Upper lobe of left lung (tissue), 6 donors: ENCODE measurements around the gene TUBAL3. TPM values are rescaled to one million over a fixed set of nuclear protein-coding genes. Genes with fewer than 3 reads are reported as not detected.

Experiments
- ATAC-seq, 2 donors: fragments of 200-7000 bp; cut with Tn5 transposase; one replicate each; pipeline ENCODE4 v1.9.1; 2022; ENCODE audit warnings: mild to moderate bottlenecking in 2 of 2, moderate library complexity in 2 of 2; ENCODE audit not compliant: low FRiP score in 2 of 2
- DNase-seq, 2 donors: peaks; one replicate each; pipeline ENCODE4 v3.0.0-alpha.2; 2019 to 2020
- H3K27ac ChIP-seq, 4 donors: fragments of 200-600 bp; sonication (generic); one replicate each; pipeline ENCODE4 v1.5.1; 2016 to 2019
- H3K27me3 ChIP-seq, 4 donors: fragments of 200-600 bp; sonication (generic); one replicate each; pipeline ENCODE4 v1.5.1; 2017 to 2019
- H3K36me3 ChIP-seq, 4 donors: fragments of 200-600 bp; sonication (generic); one replicate each; pipeline ENCODE4 v1.5.1; 2016 to 2019
- H3K4me1 ChIP-seq, 4 donors: fragments of 200-600 bp; sonication (generic); one replicate each; pipeline ENCODE4 v1.5.1; 2018 to 2019
- H3K4me3 ChIP-seq, 4 donors: fragments of 200-600 bp; sonication (generic); one replicate each; pipeline ENCODE4 v1.5.1; 2017 to 2019; ENCODE audit warnings: mild to moderate bottlenecking in 2 of 4, moderate library complexity in 1 of 4
- H3K9me3 ChIP-seq, 4 donors: fragments of 200-600 bp; sonication (generic); one replicate each; pipeline ENCODE4 v1.5.1; 2018 to 2019
- CTCF ChIP-seq, 6 experiments: fragments of 450-650 bp in 4 of 6; fragments of 200-600 bp in 2 of 6; sonication (generic) in 2 of 6; IDR thresholded peaks; one replicate each; pipeline ENCODE4 v1.5.1; 2016 to 2019; ENCODE audit warnings: antibody characterized with exemption in 6 of 6
- EP300 ChIP-seq, 4 donors: sonication (generic); formaldehyde crosslinking; IDR thresholded peaks; one replicate each; pipeline ENCODE4 v1.5.1; 2017; ENCODE audit warnings: antibody characterized with exemption in 4 of 4, control low read depth in 2 of 4
- POLR2A ChIP-seq, 4 donors: fragments of 450-650 bp; IDR thresholded peaks; one replicate each; pipeline ENCODE4 v1.5.1; 2016 to 2017; ENCODE audit warnings: antibody characterized with exemption in 4 of 4, mild to moderate bottlenecking in 2 of 4
- POLR2AphosphoS5 ChIP-seq, 2 donors: sonication (generic); formaldehyde crosslinking; IDR thresholded peaks; one replicate each; pipeline ENCODE4 v1.5.1; 2017; ENCODE audit warnings: antibody characterized with exemption in 2 of 2
- WGBS, 2 donors: methylation state at CpG; one replicate each; pipeline ENCODE4 v1.1.5; 2017 to 2018; 5-methylcytosine and 5-hydroxymethylcytosine counted together
- total RNA-seq, 6 donors: library from RNA; depleted of rRNA in 4 of 6; stranded (reverse); fragments of >200 nt in 4 of 6; gene quantifications; one replicate each; pipeline versions ENCODE4 v1.1.0 to v1.2.1, GENCODE V29; 2016 to 2021
- donor health status: DM: no; HTN: no; CAD: no; lungs with moderate emphysema.
- donor health status: DM: no; HTN: yes; CAD: no; lungs with severe emphysema.

TUBAL3 gene
- total RNA-seq, 6 donors from 2014 or later: 0.59 TPM; not detected in 5

DNA sequence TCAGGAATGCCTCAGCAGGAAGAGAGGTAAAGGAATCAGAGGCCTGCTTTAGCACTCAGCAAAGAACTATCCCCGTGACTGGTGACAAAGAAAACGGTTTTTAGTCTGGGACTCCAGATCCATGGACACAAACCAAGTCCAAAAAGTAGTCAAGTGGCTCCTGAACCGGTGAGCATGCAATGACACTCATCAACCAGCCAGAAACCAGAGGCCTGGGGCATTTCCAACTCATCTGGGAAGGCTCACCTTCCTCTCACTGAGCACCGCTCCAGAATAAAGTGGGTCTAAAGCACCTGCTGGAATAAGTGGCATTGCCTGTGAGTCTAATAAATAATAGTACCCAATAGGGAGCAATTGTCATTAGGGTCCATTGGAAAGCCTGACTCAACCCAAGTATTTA is 57.7 kb downstream of the TUBAL3 start:
- WGBS, 2 donors: 63 to 67% methylated on average over 4 of the region's 4 CpGs
- Histone ChIP-seq H3K27me3 (no peaks in the 10 kb centered on the region), H3K36me3 (no peaks in the 10 kb centered on the region), H3K4me3 (no peak overlapping the region), H3K9me3 (no peaks in the 10 kb centered on the region), H3K4me1 (no peaks in the 10 kb centered on the region), H3K27ac (no peak overlapping the region)
- ATAC-seq: no peak
- TF ChIP-seq EP300 (IDR thresholded peaks at IDR 0.05): no peak
- TF ChIP-seq POLR2A (IDR thresholded peaks at IDR 0.05): no peak
- TF ChIP-seq CTCF (IDR thresholded peaks at IDR 0.05): no peak
- TF ChIP-seq POLR2AphosphoS5 (IDR thresholded peaks at IDR 0.05): no peak
- DNase-seq: no peak

GRCh38 chr10:5344746-5345145 is 59.9 kb downstream of the TUBAL3 start:
- ATAC-seq: no peak
- TF ChIP-seq POLR2AphosphoS5 (IDR thresholded peaks at IDR 0.05) (no peak), CTCF (IDR thresholded peaks at IDR 0.05) (no peak), POLR2A (IDR thresholded peaks at IDR 0.05) (no peak), EP300 (IDR thresholded peaks at IDR 0.05) (no peak)

DNA sequence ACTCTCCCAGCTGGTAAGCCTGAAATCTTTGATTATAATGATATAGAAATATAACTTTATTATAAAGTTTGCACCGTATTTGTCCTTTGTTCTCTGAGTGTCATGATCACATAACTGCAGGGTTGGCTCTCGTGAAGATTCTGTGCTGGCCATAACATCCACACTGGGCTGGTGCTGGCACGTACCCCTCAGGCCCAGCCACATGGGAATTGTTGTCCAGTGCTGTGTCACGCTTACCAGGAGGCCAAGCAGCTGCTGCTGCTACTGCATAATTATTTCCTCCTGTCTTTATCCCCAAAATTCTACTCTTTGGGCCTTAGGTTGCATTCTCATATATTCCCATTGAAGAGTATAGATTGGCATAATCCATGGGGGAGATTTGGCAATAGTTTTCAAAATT is 60.6 kb downstream of the TUBAL3 start:
- H3K27me3 ChIP-seq: no peaks in the 10 kb centered on the region
- no peak overlapping the region for H3K4me3 ChIP-seq
- no peaks in the 10 kb centered on the region for H3K9me3 ChIP-seq
- H3K36me3 ChIP-seq: no peaks in the 10 kb centered on the region
- TF ChIP-seq CTCF (IDR thresholded peaks at IDR 0.05) (no peak), POLR2A (IDR thresholded peaks at IDR 0.05) (no peak), POLR2AphosphoS5 (IDR thresholded peaks at IDR 0.05) (no peak), EP300 (IDR thresholded peaks at IDR 0.05) (no peak)
- no peaks in the 10 kb centered on the region for H3K4me1 ChIP-seq
- WGBS, 2 donors: 83 to 95% methylated on average over 4 of the region's 4 CpGs
- no peak for ATAC-seq
- H3K27ac ChIP-seq: no peak overlapping the region
- DNase-seq: no peak

More at GRCh38 chr10:5344746-5345145, 59.9 kb downstream of the TUBAL3 start:
- Histone ChIP-seq H3K4me1 (no peaks in the 10 kb centered on the region), H3K36me3 (no peaks in the 10 kb centered on the region), H3K27ac (no peak overlapping the region), H3K9me3 (no peaks in the 10 kb centered on the region), H3K4me3 (no peak overlapping the region), H3K27me3 (no peaks in the 10 kb centered on the region)
- no peak for DNase-seq

- Histone ChIP-seq H3K27me3 (no peaks in the 10 kb centered on the region), H3K27ac (no peak overlapping the region), H3K36me3 (no peaks in the 10 kb centered on the region), H3K9me3 (no peaks in the 10 kb centered on the region), H3K4me1 (no peaks in the 10 kb centered on the region), H3K4me3 (no peak overlapping the region)
- DNase-seq: no peak
- 69 to 77% methylated on average over 4 of the region's 4 CpGs for WGBS, 2 donors
- ATAC-seq: no peak
- peak in 1 of 6 experiments; percentile 22 for TF ChIP-seq CTCF (IDR thresholded peaks at IDR 0.05)
- no peak for TF ChIP-seq EP300 (IDR thresholded peaks at IDR 0.05)
- no peak for TF ChIP-seq POLR2A (IDR thresholded peaks at IDR 0.05)
Observed at GRCh38 chr10:5343561-5343960, 61.1 kb downstream of the TUBAL3 start.

Other genes starting within 250 kb of the TUBAL3 start
- gene AKR1C8, start 219.7 kb downstream of the TUBAL3 start, total RNA-seq: 1 to 10 TPM in 1 of 6 donors, under 1 TPM in 3, not detected in 2; 0.30 to 9.4 (median 0.53) TPM
- not detected for gene AKR1C4, start 208.0 kb downstream of the TUBAL3 start, total RNA-seq
- gene UCN3, start 39.9 kb downstream of the TUBAL3 start, total RNA-seq: 1 to 10 TPM in 2 of 6 donors, not detected in 4; 1.3 to 1.6 TPM
- 10 to 100 TPM; 24.1 to 85.0 (median 47.2) TPM for gene NET1, start 7.7 kb upstream of the TUBAL3 start, total RNA-seq
- not detected for gene CALML5, start 94.7 kb upstream of the TUBAL3 start, total RNA-seq
- gene CALML3, start 120.1 kb upstream of the TUBAL3 start, total RNA-seq: not detected